ENCODE data around the gene HPS4. TPM values are rescaled to one million over a fixed set of nuclear protein-coding genes. Genes with fewer than 3 reads are reported as not detected.
"Not testable (repeated sequence)": the region's sequence is repeated elsewhere in the genome, so short reads cannot be mapped to it uniquely, and the experiment has no call there.

The HPS4 gene
- total RNA-seq, 1 donor from 2014 or later: 43.2 TPM

DNA sequence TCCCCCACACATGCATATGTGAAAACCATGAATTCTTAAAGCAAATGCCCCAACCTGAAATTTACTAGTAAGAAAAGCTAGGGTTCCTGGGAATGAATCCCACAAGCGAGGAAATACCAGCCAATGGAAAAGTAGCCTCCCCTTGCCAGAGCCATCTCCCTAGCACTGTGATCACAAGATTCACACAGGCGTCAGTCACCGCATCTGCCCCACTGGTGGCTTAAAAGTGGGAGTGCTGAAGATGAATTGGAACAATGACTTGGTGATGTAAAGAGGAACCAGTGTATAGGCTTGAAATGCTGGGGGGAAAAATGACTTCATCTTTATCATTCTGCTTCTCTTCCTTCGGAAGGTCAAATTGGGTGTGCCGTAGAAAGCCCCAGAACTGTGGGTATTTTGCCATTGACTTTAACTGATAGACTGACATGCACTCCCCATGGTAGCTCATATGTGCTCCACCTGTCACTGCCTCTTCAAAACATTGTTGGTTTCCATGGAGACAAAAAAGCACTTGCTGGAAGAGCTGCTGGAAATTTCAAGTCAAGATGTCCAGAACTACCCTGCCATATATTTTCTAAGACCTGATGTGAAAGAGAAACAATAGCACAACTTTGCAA is 73.8 kb downstream of the HPS4 start:
- H3K9me3 Mint-ChIP-seq (ENCODE audit: low read depth): no peaks in the 10 kb centered on the region
- H3K4me3 Mint-ChIP-seq (ENCODE audit: low read depth): no peak overlapping the region
- TF ChIP-seq, protein P1, sequence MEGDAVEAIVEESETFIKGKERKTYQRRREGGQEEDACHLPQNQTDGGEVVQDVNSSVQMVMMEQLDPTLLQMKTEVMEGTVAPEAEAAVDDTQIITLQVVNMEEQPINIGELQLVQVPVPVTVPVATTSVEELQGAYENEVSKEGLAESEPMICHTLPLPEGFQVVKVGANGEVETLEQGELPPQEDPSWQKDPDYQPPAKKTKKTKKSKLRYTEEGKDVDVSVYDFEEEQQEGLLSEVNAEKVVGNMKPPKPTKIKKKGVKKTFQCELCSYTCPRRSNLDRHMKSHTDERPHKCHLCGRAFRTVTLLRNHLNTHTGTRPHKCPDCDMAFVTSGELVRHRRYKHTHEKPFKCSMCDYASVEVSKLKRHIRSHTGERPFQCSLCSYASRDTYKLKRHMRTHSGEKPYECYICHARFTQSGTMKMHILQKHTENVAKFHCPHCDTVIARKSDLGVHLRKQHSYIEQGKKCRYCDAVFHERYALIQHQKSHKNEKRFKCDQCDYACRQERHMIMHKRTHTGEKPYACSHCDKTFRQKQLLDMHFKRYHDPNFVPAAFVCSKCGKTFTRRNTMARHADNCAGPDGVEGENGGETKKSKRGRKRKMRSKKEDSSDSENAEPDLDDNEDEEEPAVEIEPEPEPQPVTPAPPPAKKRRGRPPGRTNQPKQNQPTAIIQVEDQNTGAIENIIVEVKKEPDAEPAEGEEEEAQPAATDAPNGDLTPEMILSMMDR (IDR thresholded peaks at IDR 0.05; ENCODE audit: unreplicated experiment): no peak
- H3K27me3 Mint-ChIP-seq: peaks cover 18% of the 10 kb centered on the region
- H3K27ac Mint-ChIP-seq: no peak overlapping the region
- DNase-seq (ENCODE audit: low spot score, unreplicated experiment): no peak
- no peaks in the 10 kb centered on the region for H3K36me3 Mint-ChIP-seq (ENCODE audit: insufficient read depth)
- H3K4me1 Mint-ChIP-seq (ENCODE audit: low read depth): peaks cover 1% of the 10 kb centered on the region

DNA sequence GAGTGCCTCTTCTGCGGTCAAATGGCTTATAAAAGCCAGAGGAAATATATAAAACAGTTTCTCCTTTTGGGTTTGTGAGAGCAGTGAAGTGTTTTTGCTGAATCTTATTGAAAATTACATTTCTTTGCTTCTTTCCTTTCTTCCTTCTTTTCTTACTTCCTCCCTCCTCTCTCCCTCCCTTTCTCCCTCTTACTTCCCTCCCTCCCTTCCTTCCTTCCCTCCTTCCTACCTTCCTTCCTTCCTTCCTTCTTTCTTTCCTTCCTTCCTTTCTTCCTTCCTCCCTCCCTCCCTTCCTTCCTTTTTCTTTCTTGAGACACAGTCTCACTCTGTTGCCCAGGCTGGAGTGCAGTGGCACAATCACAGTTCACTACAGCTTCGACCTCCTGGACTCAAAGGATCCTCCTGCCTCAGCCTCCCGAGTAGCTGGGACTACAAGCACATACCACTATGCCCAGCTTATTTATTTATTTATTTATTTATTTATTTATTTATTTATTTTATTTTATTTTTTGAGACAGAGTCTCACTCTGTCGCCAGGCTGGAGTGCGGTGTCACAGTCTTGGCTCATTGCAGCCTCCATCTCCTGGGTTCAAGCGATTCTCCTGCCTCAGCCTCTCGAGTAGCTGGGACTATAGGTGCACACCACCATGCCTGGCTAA is 74.9 kb downstream of the HPS4 start:
- peaks cover 27% of the 10 kb centered on the region for H3K27me3 Mint-ChIP-seq
- H3K4me1 Mint-ChIP-seq (ENCODE audit: low read depth); H3K36me3 Mint-ChIP-seq (ENCODE audit: insufficient read depth); H3K9me3 Mint-ChIP-seq (ENCODE audit: low read depth); DNase-seq (ENCODE audit: low spot score, unreplicated experiment); H3K27ac Mint-ChIP-seq; H3K4me3 Mint-ChIP-seq (ENCODE audit: low read depth): not testable (repeated sequence)

DNA sequence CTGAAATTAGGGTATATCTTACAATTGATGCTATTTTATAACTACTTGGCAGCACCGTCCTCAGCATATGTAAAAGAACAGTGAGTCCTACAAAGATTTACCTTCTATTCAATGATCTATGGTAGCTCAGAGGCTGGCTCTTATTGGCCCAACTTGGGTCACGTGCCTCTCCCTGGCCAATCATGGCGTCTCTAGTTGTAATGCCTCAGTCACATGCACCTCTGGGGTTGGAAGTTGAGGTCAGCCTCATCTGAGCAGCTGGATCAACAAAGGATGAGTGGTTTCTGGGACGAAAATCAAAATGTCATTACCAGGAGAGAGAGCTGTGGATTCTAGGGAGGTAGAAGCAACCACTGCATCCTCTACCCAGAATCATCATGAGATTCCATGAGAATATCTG is 77.5 kb downstream of the HPS4 start:
- no peaks in the 10 kb centered on the region for H3K9me3 Mint-ChIP-seq (ENCODE audit: low read depth)
- H3K4me1 Mint-ChIP-seq (ENCODE audit: low read depth): peaks cover 1% of the 10 kb centered on the region
- peaks cover 33% of the 10 kb centered on the region for H3K27me3 Mint-ChIP-seq

DNA sequence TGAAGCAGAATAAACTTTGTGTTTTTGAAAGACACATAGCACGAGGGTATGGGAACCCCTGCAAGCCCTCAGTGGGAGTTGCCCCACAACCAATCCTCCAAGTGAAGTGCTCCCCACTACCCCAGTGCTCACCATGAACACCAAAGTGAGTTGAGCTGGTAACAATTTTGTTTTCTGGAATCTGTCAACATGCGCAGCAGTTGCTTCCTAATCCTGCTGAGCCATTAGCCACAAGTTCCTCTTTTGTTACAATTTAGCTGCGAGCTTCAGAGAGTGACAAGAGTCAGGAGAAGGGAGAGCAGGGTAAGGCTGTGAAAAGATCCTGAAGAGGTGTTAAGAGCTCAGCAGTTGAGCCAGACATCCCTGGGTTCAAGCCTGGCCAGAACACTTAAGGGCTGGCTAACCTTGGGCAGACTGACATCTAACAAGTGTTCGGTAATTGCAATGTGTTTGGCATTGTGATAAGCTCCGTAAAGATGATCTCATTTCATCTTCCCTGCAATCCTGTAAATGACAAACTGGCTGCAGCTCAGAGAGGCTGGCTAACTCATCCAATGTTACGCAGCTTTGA is 78.6 kb downstream of the HPS4 start:
- Mint-ChIP-seq H3K4me3 (ENCODE audit: low read depth) (no peak overlapping the region), H3K27me3 (peaks cover 31% of the 10 kb centered on the region), H3K27ac (no peak overlapping the region), H3K36me3 (ENCODE audit: insufficient read depth) (no peaks in the 10 kb centered on the region), H3K4me1 (ENCODE audit: low read depth) (peaks cover 1% of the 10 kb centered on the region), H3K9me3 (ENCODE audit: low read depth) (no peaks in the 10 kb centered on the region)
- TF ChIP-seq, protein P1 (IDR thresholded peaks at IDR 0.05; ENCODE audit: unreplicated experiment): no peak
- DNase-seq (ENCODE audit: low spot score, unreplicated experiment): no peak

More for the DNA sequence above, 77.5 kb downstream of the HPS4 start:
- H3K4me3 Mint-ChIP-seq (ENCODE audit: low read depth): no peak overlapping the region
- no peak overlapping the region for H3K27ac Mint-ChIP-seq
- no peak for DNase-seq (ENCODE audit: low spot score, unreplicated experiment)
- TF ChIP-seq, protein P1 (IDR thresholded peaks at IDR 0.05; ENCODE audit: unreplicated experiment): no peak
- H3K36me3 Mint-ChIP-seq (ENCODE audit: insufficient read depth): no peaks in the 10 kb centered on the region

DNA sequence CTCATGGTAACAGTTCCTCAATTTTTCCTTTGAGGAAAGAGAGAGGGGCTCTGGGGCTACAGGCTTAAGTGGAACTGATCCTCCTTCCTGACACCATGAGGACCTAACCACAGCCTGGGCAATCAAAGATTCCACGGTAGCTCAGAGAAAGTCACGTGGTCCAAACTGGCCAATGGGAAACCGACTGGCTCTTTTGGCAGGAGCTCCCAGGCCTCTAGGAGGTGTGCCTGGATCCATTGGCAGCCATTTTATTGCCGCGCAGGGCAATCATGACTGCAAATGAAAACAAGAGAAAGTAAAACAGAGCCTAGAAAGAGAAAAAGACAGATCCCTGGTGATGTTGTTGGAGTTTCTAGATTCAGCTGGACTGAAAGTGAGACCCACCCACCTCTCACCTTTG is 81.9 kb downstream of the HPS4 start:
- Mint-ChIP-seq H3K4me1 (ENCODE audit: low read depth) (no peaks in the 10 kb centered on the region), H3K36me3 (ENCODE audit: insufficient read depth) (no peaks in the 10 kb centered on the region), H3K4me3 (ENCODE audit: low read depth) (no peak overlapping the region), H3K27ac (no peak overlapping the region), H3K9me3 (ENCODE audit: low read depth) (no peaks in the 10 kb centered on the region), H3K27me3 (peaks cover 34% of the 10 kb centered on the region)
- no peak for DNase-seq (ENCODE audit: low spot score, unreplicated experiment)
- TF ChIP-seq, protein P1 (IDR thresholded peaks at IDR 0.05; ENCODE audit: unreplicated experiment): no peak

Other genes with a start within 250 kb of the HPS4 start
- 4.0 and 4.2 TPM in 2 replicates for gene ASPHD2, start 54.5 kb downstream of the HPS4 start, total RNA-seq
- 23.2 and 25.4 TPM in 2 replicates for gene SRRD, start 94 bp upstream of the HPS4 start, total RNA-seq
- gene TFIP11, start 28.7 kb upstream of the HPS4 start, total RNA-seq: 36.4 and 38.7 TPM in 2 replicates
- gene TPST2, start 106.3 kb upstream of the HPS4 start, total RNA-seq: 16.6 and 19.1 TPM in 2 replicates
- not detected in 2 replicates for gene CRYBB1, start 134.2 kb upstream of the HPS4 start, total RNA-seq
- gene CRYBA4, start 138.2 kb upstream of the HPS4 start, total RNA-seq: not detected in 2 replicates
- 1.3 and 1.4 TPM in 2 replicates for gene MIAT, start 173.8 kb upstream of the HPS4 start, total RNA-seq